ENCODE results near the gene KIAA0040.

DNA sequence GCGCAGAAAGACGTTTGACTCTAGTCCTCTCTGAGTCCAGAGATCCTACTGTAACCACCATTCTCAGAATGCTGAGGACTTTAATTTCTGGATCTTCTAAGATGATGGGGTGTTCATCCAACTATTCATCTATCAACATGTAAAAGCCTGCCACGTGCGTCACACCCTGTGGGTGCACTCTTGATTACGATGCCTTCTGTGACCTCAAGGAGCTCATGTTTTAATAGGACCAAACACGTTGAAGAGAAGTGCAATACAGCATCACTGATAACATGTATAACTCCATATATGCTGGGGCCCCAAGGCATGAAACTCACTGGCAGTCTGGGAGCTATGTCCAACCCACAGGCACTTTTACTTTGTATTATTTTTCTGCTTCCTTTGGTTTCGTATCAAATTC, 19.0 kb downstream of the KIAA0040 start:
- no peak for TF ChIP-seq CTCF (conservative IDR thresholded peaks at IDR 0.05 in 1 of 2, IDR thresholded peaks at IDR 0.05 in 1 of 2; ENCODE audit: extremely low read depth in 1 of 2, insufficient read depth in 1 of 2, low read depth in 1 of 2, low read length in 2 of 2)
- no peak for TF ChIP-seq EZH2 (IDR thresholded peaks at IDR 0.05; ENCODE audit: borderline replicate concordance, low read length)

All from mammary epithelial cell (primary cell).